ENCODE measurements around the gene ADCY10.

The ADCY10 gene

GRCh38 chr1:167912294-167912693, 1.6 kb downstream of the ADCY10 start:
- Histone ChIP-seq H3K9ac (ENCODE audit: low read length in 5 of 5) (no peak overlapping the region), H3K4me1 (ENCODE audit: control insufficient read depth in 5 of 5, insufficient read depth in 5 of 5, low read length in 5 of 5) (peaks cover 0 to 7% (median 0%) of the 10 kb centered on the region in 5 donors), H3K4me3 (ENCODE audit: low read depth in 1 of 5, low read length in 5 of 5) (no peak overlapping the region), H3K9me3 (ENCODE audit: control insufficient read depth in 5 of 5, low read length in 5 of 5) (peaks cover 0 to 6% (median 0%) of the 10 kb centered on the region in 5 donors), H3K27ac (ENCODE audit: low read depth, low read length) (no peak overlapping the region), H3K27me3 (ENCODE audit: control insufficient read depth in 5 of 5, insufficient read depth in 4 of 5, low read length in 5 of 5) (no peaks in the 10 kb centered on the region), H3K36me3 (ENCODE audit: control insufficient read depth in 5 of 5, insufficient read depth in 5 of 5, low read length in 5 of 5) (peaks cover 0 to 20% (median 9%) of the 10 kb centered on the region in 5 donors)

GRCh38 chr1:167911413-167911812, 2.5 kb downstream of the ADCY10 start:
- Histone ChIP-seq H3K9me3 (ENCODE audit: control insufficient read depth in 5 of 5, low read length in 5 of 5) (peaks cover 0 to 6% (median 0%) of the 10 kb centered on the region in 5 donors), H3K9ac (ENCODE audit: low read length in 5 of 5) (no peak overlapping the region), H3K4me1 (ENCODE audit: control insufficient read depth in 5 of 5, insufficient read depth in 5 of 5, low read length in 5 of 5) (peaks cover 0 to 7% (median 0%) of the 10 kb centered on the region in 5 donors), H3K27ac (ENCODE audit: low read depth, low read length) (no peak overlapping the region), H3K27me3 (ENCODE audit: control insufficient read depth in 5 of 5, insufficient read depth in 4 of 5, low read length in 5 of 5) (no peaks in the 10 kb centered on the region), H3K4me3 (ENCODE audit: low read depth in 1 of 5, low read length in 5 of 5) (no peak overlapping the region), H3K36me3 (ENCODE audit: control insufficient read depth in 5 of 5, insufficient read depth in 5 of 5, low read length in 5 of 5) (peaks cover 0 to 13% (median 3%) of the 10 kb centered on the region in 5 donors)

- peaks cover 0 to 9% (median 4%) of the 10 kb centered on the region in 5 donors for H3K4me1 ChIP-seq (ENCODE audit: control insufficient read depth in 5 of 5, insufficient read depth in 5 of 5, low read length in 5 of 5)
- H3K9me3 ChIP-seq (ENCODE audit: control insufficient read depth in 5 of 5, low read length in 5 of 5) = peaks cover 0 to 6% (median 0%) of the 10 kb centered on the region in 5 donors
- no peak overlapping the region for H3K27ac ChIP-seq (ENCODE audit: low read depth, low read length)
- H3K4me3 ChIP-seq (ENCODE audit: low read depth in 1 of 5, low read length in 5 of 5) = no peak overlapping the region
- H3K27me3 ChIP-seq (ENCODE audit: control insufficient read depth in 5 of 5, insufficient read depth in 4 of 5, low read length in 5 of 5) = no peaks in the 10 kb centered on the region
- peaks cover 0 to 7% (median 0%) of the 10 kb centered on the region in 5 donors for H3K36me3 ChIP-seq (ENCODE audit: control insufficient read depth in 5 of 5, insufficient read depth in 5 of 5, low read length in 5 of 5)
- H3K9ac ChIP-seq (ENCODE audit: low read length in 5 of 5) = no peak overlapping the region
Observed at GRCh38 chr1:167910530-167910929, 3.4 kb downstream of the ADCY10 start.

GRCh38 chr1:167909691-167910180, 4.2 kb downstream of the ADCY10 start:
- H3K4me1 ChIP-seq (ENCODE audit: control insufficient read depth in 5 of 5, insufficient read depth in 5 of 5, low read length in 5 of 5) = peaks cover 0 to 17% (median 8%) of the 10 kb centered on the region in 5 donors

GRCh38 chr1:167905671-167906070, 8.3 kb downstream of the ADCY10 start:
- Histone ChIP-seq H3K4me1 (ENCODE audit: control insufficient read depth in 5 of 5, insufficient read depth in 5 of 5, low read length in 5 of 5) (peaks cover 0 to 15% (median 9%) of the 10 kb centered on the region in 5 donors), H3K27me3 (ENCODE audit: control insufficient read depth in 5 of 5, insufficient read depth in 4 of 5, low read length in 5 of 5) (no peaks in the 10 kb centered on the region), H3K9me3 (ENCODE audit: control insufficient read depth in 5 of 5, low read length in 5 of 5) (peaks cover 0 to 6% (median 0%) of the 10 kb centered on the region in 5 donors), H3K36me3 (ENCODE audit: control insufficient read depth in 5 of 5, insufficient read depth in 5 of 5, low read length in 5 of 5) (no peaks in the 10 kb centered on the region), H3K4me3 (ENCODE audit: low read depth in 1 of 5, low read length in 5 of 5) (no peak overlapping the region), H3K9ac (ENCODE audit: low read length in 5 of 5) (no peak overlapping the region), H3K27ac (ENCODE audit: low read depth, low read length) (peak overlapping the region; percentile 45)

More at GRCh38 chr1:167909691-167910180, 4.2 kb downstream of the ADCY10 start:
- Histone ChIP-seq H3K9me3 (ENCODE audit: control insufficient read depth in 5 of 5, low read length in 5 of 5) (peaks cover 0 to 6% (median 0%) of the 10 kb centered on the region in 5 donors), H3K4me3 (ENCODE audit: low read depth in 1 of 5, low read length in 5 of 5) (no peak overlapping the region), H3K9ac (ENCODE audit: low read length in 5 of 5) (no peak overlapping the region), H3K27ac (ENCODE audit: low read depth, low read length) (no peak overlapping the region), H3K36me3 (ENCODE audit: control insufficient read depth in 5 of 5, insufficient read depth in 5 of 5, low read length in 5 of 5) (peaks cover 0 to 5% (median 0%) of the 10 kb centered on the region in 5 donors), H3K27me3 (ENCODE audit: control insufficient read depth in 5 of 5, insufficient read depth in 4 of 5, low read length in 5 of 5) (no peaks in the 10 kb centered on the region)

GRCh38 chr1:167905182-167905581, 8.8 kb downstream of the ADCY10 start:
- no peaks in the 10 kb centered on the region for H3K36me3 ChIP-seq (ENCODE audit: control insufficient read depth in 5 of 5, insufficient read depth in 5 of 5, low read length in 5 of 5)

GRCh38 chr1:167904652-167905130, 9.2 kb downstream of the ADCY10 start:
- no peak overlapping the region for H3K9ac ChIP-seq (ENCODE audit: low read length in 5 of 5)
- peaks cover 0 to 4% (median 0%) of the 10 kb centered on the region in 5 donors for H3K9me3 ChIP-seq (ENCODE audit: control insufficient read depth in 5 of 5, low read length in 5 of 5)
- H3K27ac ChIP-seq (ENCODE audit: low read depth, low read length) = peak overlapping the region; percentile 45
- H3K4me3 ChIP-seq (ENCODE audit: low read depth in 1 of 5, low read length in 5 of 5) = no peak overlapping the region
- no peaks in the 10 kb centered on the region for H3K27me3 ChIP-seq (ENCODE audit: control insufficient read depth in 5 of 5, insufficient read depth in 4 of 5, low read length in 5 of 5)
- no peaks in the 10 kb centered on the region for H3K36me3 ChIP-seq (ENCODE audit: control insufficient read depth in 5 of 5, insufficient read depth in 5 of 5, low read length in 5 of 5)
- H3K4me1 ChIP-seq (ENCODE audit: control insufficient read depth in 5 of 5, insufficient read depth in 5 of 5, low read length in 5 of 5) = peaks cover 0 to 13% (median 9%) of the 10 kb centered on the region in 5 donors

More at GRCh38 chr1:167905182-167905581, 8.8 kb downstream of the ADCY10 start:
- H3K27me3 ChIP-seq (ENCODE audit: control insufficient read depth in 5 of 5, insufficient read depth in 4 of 5, low read length in 5 of 5) = no peaks in the 10 kb centered on the region
- H3K4me3 ChIP-seq (ENCODE audit: low read depth in 1 of 5, low read length in 5 of 5) = no peak overlapping the region
- H3K4me1 ChIP-seq (ENCODE audit: control insufficient read depth in 5 of 5, insufficient read depth in 5 of 5, low read length in 5 of 5) = peaks cover 0 to 10% (median 8%) of the 10 kb centered on the region in 5 donors
- H3K9me3 ChIP-seq (ENCODE audit: control insufficient read depth in 5 of 5, low read length in 5 of 5) = peaks cover 0 to 6% (median 0%) of the 10 kb centered on the region in 5 donors
- peak overlapping the region; percentile 45 for H3K27ac ChIP-seq (ENCODE audit: low read depth, low read length)
- H3K9ac ChIP-seq (ENCODE audit: low read length in 5 of 5) = no peak overlapping the region

- no peak overlapping the region for H3K9ac ChIP-seq (ENCODE audit: low read length in 5 of 5)
- no peak overlapping the region for H3K27ac ChIP-seq (ENCODE audit: low read depth, low read length)
- no peaks in the 10 kb centered on the region for H3K36me3 ChIP-seq (ENCODE audit: control insufficient read depth in 5 of 5, insufficient read depth in 5 of 5, low read length in 5 of 5)
- H3K9me3 ChIP-seq (ENCODE audit: control insufficient read depth in 5 of 5, low read length in 5 of 5) = no peaks in the 10 kb centered on the region
- peaks cover 0 to 23% (median 14%) of the 10 kb centered on the region in 5 donors for H3K4me1 ChIP-seq (ENCODE audit: control insufficient read depth in 5 of 5, insufficient read depth in 5 of 5, low read length in 5 of 5)
- H3K4me3 ChIP-seq (ENCODE audit: low read depth in 1 of 5, low read length in 5 of 5) = no peak overlapping the region
- no peaks in the 10 kb centered on the region for H3K27me3 ChIP-seq (ENCODE audit: control insufficient read depth in 5 of 5, insufficient read depth in 4 of 5, low read length in 5 of 5)
Observed at GRCh38 chr1:167900907-167901306, 13.0 kb downstream of the ADCY10 start.

- H3K9me3 ChIP-seq (ENCODE audit: control insufficient read depth in 5 of 5, low read length in 5 of 5) = no peaks in the 10 kb centered on the region
- H3K36me3 ChIP-seq (ENCODE audit: control insufficient read depth in 5 of 5, insufficient read depth in 5 of 5, low read length in 5 of 5) = no peaks in the 10 kb centered on the region
- no peak overlapping the region for H3K4me3 ChIP-seq (ENCODE audit: low read depth in 1 of 5, low read length in 5 of 5)
- no peak overlapping the region for H3K27ac ChIP-seq (ENCODE audit: low read depth, low read length)
- H3K9ac ChIP-seq (ENCODE audit: low read length in 5 of 5) = no peak overlapping the region
- peaks cover 0 to 13% (median 7%) of the 10 kb centered on the region in 5 donors for H3K4me1 ChIP-seq (ENCODE audit: control insufficient read depth in 5 of 5, insufficient read depth in 5 of 5, low read length in 5 of 5)
- H3K27me3 ChIP-seq (ENCODE audit: control insufficient read depth in 5 of 5, insufficient read depth in 4 of 5, low read length in 5 of 5) = no peaks in the 10 kb centered on the region
Observed at GRCh38 chr1:167899253-167899681, 14.7 kb downstream of the ADCY10 start.

- Histone ChIP-seq H3K4me3 (ENCODE audit: low read depth in 1 of 5, low read length in 5 of 5) (no peak overlapping the region), H3K9me3 (ENCODE audit: control insufficient read depth in 5 of 5, low read length in 5 of 5) (no peaks in the 10 kb centered on the region), H3K9ac (ENCODE audit: low read length in 5 of 5) (no peak overlapping the region), H3K27ac (ENCODE audit: low read depth, low read length) (no peak overlapping the region), H3K36me3 (ENCODE audit: control insufficient read depth in 5 of 5, insufficient read depth in 5 of 5, low read length in 5 of 5) (no peaks in the 10 kb centered on the region), H3K4me1 (ENCODE audit: control insufficient read depth in 5 of 5, insufficient read depth in 5 of 5, low read length in 5 of 5) (peaks cover 0 to 13% (median 7%) of the 10 kb centered on the region in 5 donors), H3K27me3 (ENCODE audit: control insufficient read depth in 5 of 5, insufficient read depth in 4 of 5, low read length in 5 of 5) (no peaks in the 10 kb centered on the region)
Observed at GRCh38 chr1:167898578-167899222, 15.2 kb downstream of the ADCY10 start.

All from subcutaneous abdominal adipose tissue (tissue), 5 donors.